Activated CD4-positive, alpha-beta memory T cell treated with anti-CD3 and anti-CD28 coated beads for 36 hours (primary cell): ENCODE results near the gene TIGAR. TPM values are rescaled to one million over a fixed set of nuclear protein-coding genes. Genes with fewer than 3 reads are reported as not detected.

Experiments
- CTCF ChIA-PET: fragments of 350-600 bp; sonication (Branson Sonifier 250); formaldehyde crosslinking; loops from one replicate; lab custom pipeline; 2021; ENCODE audit warnings: antibody characterized with exemption, inconsistent platforms; lab: Charles Lee
- POLR2A ChIA-PET: fragments of 350-600 bp; sonication (Branson Sonifier 250); formaldehyde crosslinking; loops from one replicate; lab custom pipeline; 2021; ENCODE audit warnings: antibody characterized with exemption; lab: Charles Lee
- DNase-seq: peaks from one replicate; pipeline ENCODE4 v3.0.0-alpha.2; 2020
- H3K27ac Mint-ChIP-seq: one replicate; pipeline ENCODE4 v1.8.0; 2021; ENCODE audit warnings: mixed read lengths
- H3K27me3 Mint-ChIP-seq: one replicate; pipeline ENCODE4 v1.8.0; 2021; ENCODE audit warnings: mixed read lengths
- H3K36me3 Mint-ChIP-seq: one replicate; pipeline ENCODE4 v1.8.0; 2021; ENCODE audit warnings: mixed read lengths
- H3K4me1 Mint-ChIP-seq: one replicate; pipeline ENCODE4 v1.8.0; 2021; ENCODE audit warnings: low read depth, mixed read lengths
- H3K4me3 Mint-ChIP-seq: one replicate; pipeline ENCODE4 v1.8.0; 2021; ENCODE audit warnings: mild to moderate bottlenecking, mixed read lengths
- H3K9me3 Mint-ChIP-seq: one replicate; pipeline ENCODE4 v1.8.0; 2021; ENCODE audit warnings: mixed read lengths
- intact Hi-C: fragments of 100-400 bp; cut with micrococcal nuclease; formaldehyde crosslinking; loops from one replicate; pipeline ENCODE4 v1.15.1; 2023
- total RNA-seq, 2 experiments: library from RNA; stranded (reverse); gene quantifications; one replicate each; pipeline ENCODE4 v1.2.3, GENCODE V29; 2021

TIGAR gene
- 10 to 100 TPM; 12.0 to 13.6 TPM for total RNA-seq

- DNase-seq = peak; percentile 94
- Mint-ChIP-seq H3K9me3 (no peaks in the 10 kb centered on the region), H3K4me1 (peaks cover 34% of the 10 kb centered on the region), H3K27ac (peak within 1 kb of the TSS; percentile 87), H3K27me3 (no peaks in the 10 kb centered on the region), H3K4me3 (peak within 1 kb of the TSS; percentile 94), H3K36me3 (peaks cover 7% of the 10 kb centered on the region)
- intact Hi-C loops = loop anchor here (1.0 to 10.0 kb wide), 5 partner anchors 28 to 568 kb away; partner anchors contain the start of genes CRACR2A and RAD51AP1
- CTCF ChIA-PET = interaction anchor here (2.1 kb wide), 1 partner anchor 10 kb away, joined by 5 read pairs; no protein-coding TSS in a partner anchor
- POLR2A ChIA-PET = interaction anchor here (1.3 to 1.6 kb wide), 2 partner anchors 28 to 52 kb away, joined by 4 to 5 read pairs; no protein-coding TSS in a partner anchor
These were observed at the start of gene TIGAR for GRCh38 chr12:4320853-4321701. Gene TIGAR (plus strand): TSS chr12:4321213. CDS start chr12:4321272, 59 bp downstream.

- Mint-ChIP-seq H3K27ac (peak overlapping the region; percentile 99), H3K9me3 (no peaks in the 10 kb centered on the region), H3K36me3 (peaks cover 28% of the 10 kb centered on the region), H3K4me3 (peak overlapping the region; percentile 97), H3K27me3 (no peaks in the 10 kb centered on the region), H3K4me1 (peaks cover 26% of the 10 kb centered on the region)
- CTCF ChIA-PET = interaction anchor here (1.0 to 1.8 kb wide), 10 partner anchors 21 to 165 kb away, joined by 3 to 14 read pairs (median 4); no protein-coding TSS in a partner anchor
- POLR2A ChIA-PET = interaction anchor here (0.6 to 12.3 kb wide), 23 partner anchors 10 to 338 kb away, joined by 3 to 205 read pairs (median 4); no protein-coding TSS in a partner anchor
- DNase-seq = peak; percentile 93
- intact Hi-C loops = loop anchor here (1.0 to 5.0 kb wide), 3 partner anchors 153 to 399 kb away; partner anchors contain the start of gene PARP11
These were observed 49.1 kb upstream of the TIGAR start for GRCh38 chr12:4271717-4272423.

GRCh38 chr12:4272424-4273272 lies 48.4 kb upstream of the TIGAR start:
- Mint-ChIP-seq H3K4me3 (peak overlapping the region; percentile 97), H3K4me1 (peaks cover 30% of the 10 kb centered on the region), H3K9me3 (no peaks in the 10 kb centered on the region), H3K27ac (peak overlapping the region; percentile 99), H3K36me3 (peaks cover 34% of the 10 kb centered on the region), H3K27me3 (no peaks in the 10 kb centered on the region)
- CTCF ChIA-PET = interaction anchor here (1.0 to 1.7 kb wide), 9 partner anchors 22 to 165 kb away, joined by 3 to 14 read pairs (median 4); no protein-coding TSS in a partner anchor
- DNase-seq = peak; percentile 85
- intact Hi-C loops = loop anchor here (1.0 to 5.0 kb wide), 6 partner anchors 94 to 399 kb away; partner anchors contain the start of gene PARP11
- POLR2A ChIA-PET = interaction anchor here (0.6 to 12.3 kb wide), 21 partner anchors 10 to 338 kb away, joined by 3 to 205 read pairs (median 3); no protein-coding TSS in a partner anchor

- Mint-ChIP-seq H3K27ac (peak overlapping the region; percentile 99), H3K9me3 (no peaks in the 10 kb centered on the region), H3K27me3 (no peaks in the 10 kb centered on the region), H3K4me1 (peaks cover 31% of the 10 kb centered on the region), H3K36me3 (peaks cover 41% of the 10 kb centered on the region), H3K4me3 (peak overlapping the region; percentile 97)
- POLR2A ChIA-PET = interaction anchor here (0.6 to 12.3 kb wide), 13 partner anchors 14 to 286 kb away, joined by 3 to 205 read pairs (median 3); no protein-coding TSS in a partner anchor
- CTCF ChIA-PET = interaction anchor here (0.7 to 1.7 kb wide), 6 partner anchors 23 to 166 kb away, joined by 4 to 10 read pairs (median 4); no protein-coding TSS in a partner anchor
- no peak for DNase-seq
- intact Hi-C loops = loop anchor here (1.0 to 5.0 kb wide), 4 partner anchors 95 to 211 kb away; no protein-coding TSS in a partner anchor
These were observed 47.8 kb upstream of the TIGAR start for GRCh38 chr12:4273273-4273651.

- no peaks in the 10 kb centered on the region for H3K9me3 Mint-ChIP-seq
- peaks cover 31% of the 10 kb centered on the region for H3K4me1 Mint-ChIP-seq
- H3K27ac Mint-ChIP-seq = peak within 1 kb of the TSS; percentile 99
- ChIA-PET POLR2A (interaction anchor here (0.6 to 12.3 kb wide), 12 partner anchors 14 to 287 kb away, joined by 3 to 205 read pairs (median 3); no protein-coding TSS in a partner anchor), CTCF (interaction anchor here (0.7 to 4.8 kb wide), 8 partner anchors 23 to 167 kb away, joined by 4 to 92 read pairs (median 5); no protein-coding TSS in a partner anchor)
- peak; percentile 88 for DNase-seq
- H3K4me3 Mint-ChIP-seq = peak within 1 kb of the TSS; percentile 97
- peaks cover 44% of the 10 kb centered on the region for H3K36me3 Mint-ChIP-seq
- intact Hi-C loops = loop anchor here (1.0 to 5.0 kb wide), 4 partner anchors 96 to 212 kb away; no protein-coding TSS in a partner anchor
- no peaks in the 10 kb centered on the region for H3K27me3 Mint-ChIP-seq
These were observed 47.2 kb upstream of the TIGAR start, which contains the start of gene CCND2 for GRCh38 chr12:4273652-4274395. Gene CCND2 (plus strand): TSS chr12:4273762. CDS start chr12:4274041, 279 bp downstream.

- H3K36me3 Mint-ChIP-seq = peaks cover 50% of the 10 kb centered on the region
- intact Hi-C loops = loop anchor here (5.0 kb wide), 1 partner anchor 212 kb away; no protein-coding TSS in a partner anchor
- H3K9me3 Mint-ChIP-seq = no peaks in the 10 kb centered on the region
- H3K4me1 Mint-ChIP-seq = peaks cover 37% of the 10 kb centered on the region
- ChIA-PET POLR2A (interaction anchor here (0.7 to 12.3 kb wide), 3 partner anchors 96 to 158 kb away, joined by 3 to 205 read pairs (median 4); no protein-coding TSS in a partner anchor), CTCF (interaction anchor here (2.9 to 5.8 kb wide), 5 partner anchors 12 to 390 kb away, joined by 21 to 153 read pairs (median 92); no protein-coding TSS in a partner anchor)
- H3K27ac Mint-ChIP-seq = peak overlapping the region; percentile 99
- no peaks in the 10 kb centered on the region for H3K27me3 Mint-ChIP-seq
- peak; percentile 44 for DNase-seq
- peak overlapping the region; percentile 97 for H3K4me3 Mint-ChIP-seq
These were observed 46.5 kb upstream of the TIGAR start for GRCh38 chr12:4274396-4275015.

GRCh38 chr12:4275016-4275869 lies 45.8 kb upstream of the TIGAR start:
- H3K9me3 Mint-ChIP-seq = no peaks in the 10 kb centered on the region

GRCh38 chr12:4275870-4276301 lies 45.1 kb upstream of the TIGAR start:
- ChIA-PET POLR2A (interaction anchor here (0.9 to 12.3 kb wide), 12 partner anchors 12 to 307 kb away, joined by 3 to 205 read pairs (median 5); no protein-coding TSS in a partner anchor), CTCF (interaction anchor here (0.8 to 5.8 kb wide), 34 partner anchors 8 to 402 kb away, joined by 3 to 153 read pairs (median 11); partner anchors contain the start of gene PARP11)
- intact Hi-C loops = loop anchor here (1.0 kb wide), 1 partner anchor 169 kb away; no protein-coding TSS in a partner anchor
- peak overlapping the region; percentile 97 for H3K4me3 Mint-ChIP-seq
- no peaks in the 10 kb centered on the region for H3K27me3 Mint-ChIP-seq
- H3K36me3 Mint-ChIP-seq = peaks cover 61% of the 10 kb centered on the region
- peak overlapping the region; percentile 99 for H3K27ac Mint-ChIP-seq
- peaks cover 50% of the 10 kb centered on the region for H3K4me1 Mint-ChIP-seq
- H3K9me3 Mint-ChIP-seq = no peaks in the 10 kb centered on the region
- DNase-seq = no peak

More at GRCh38 chr12:4275016-4275869, 45.8 kb upstream of the TIGAR start:
- H3K36me3 Mint-ChIP-seq = peaks cover 56% of the 10 kb centered on the region
- ChIA-PET CTCF (interaction anchor here (1.7 to 5.8 kb wide), 21 partner anchors 7 to 391 kb away, joined by 6 to 153 read pairs (median 21); no protein-coding TSS in a partner anchor), POLR2A (interaction anchor here (0.9 to 12.3 kb wide), 9 partner anchors 18 to 275 kb away, joined by 3 to 205 read pairs (median 5); no protein-coding TSS in a partner anchor)
- H3K27ac Mint-ChIP-seq = peak overlapping the region; percentile 99
- H3K27me3 Mint-ChIP-seq = no peaks in the 10 kb centered on the region
- intact Hi-C loops = no loop called here
- H3K4me1 Mint-ChIP-seq = peaks cover 43% of the 10 kb centered on the region
- peak overlapping the region; percentile 97 for H3K4me3 Mint-ChIP-seq
- DNase-seq = no peak
